ENCODE results near the gene UBASH3A.

The UBASH3A gene

GRCh38 chr21:42413500-42413899, 9.8 kb downstream of the UBASH3A start:
- TF ChIP-seq, protein P1, sequence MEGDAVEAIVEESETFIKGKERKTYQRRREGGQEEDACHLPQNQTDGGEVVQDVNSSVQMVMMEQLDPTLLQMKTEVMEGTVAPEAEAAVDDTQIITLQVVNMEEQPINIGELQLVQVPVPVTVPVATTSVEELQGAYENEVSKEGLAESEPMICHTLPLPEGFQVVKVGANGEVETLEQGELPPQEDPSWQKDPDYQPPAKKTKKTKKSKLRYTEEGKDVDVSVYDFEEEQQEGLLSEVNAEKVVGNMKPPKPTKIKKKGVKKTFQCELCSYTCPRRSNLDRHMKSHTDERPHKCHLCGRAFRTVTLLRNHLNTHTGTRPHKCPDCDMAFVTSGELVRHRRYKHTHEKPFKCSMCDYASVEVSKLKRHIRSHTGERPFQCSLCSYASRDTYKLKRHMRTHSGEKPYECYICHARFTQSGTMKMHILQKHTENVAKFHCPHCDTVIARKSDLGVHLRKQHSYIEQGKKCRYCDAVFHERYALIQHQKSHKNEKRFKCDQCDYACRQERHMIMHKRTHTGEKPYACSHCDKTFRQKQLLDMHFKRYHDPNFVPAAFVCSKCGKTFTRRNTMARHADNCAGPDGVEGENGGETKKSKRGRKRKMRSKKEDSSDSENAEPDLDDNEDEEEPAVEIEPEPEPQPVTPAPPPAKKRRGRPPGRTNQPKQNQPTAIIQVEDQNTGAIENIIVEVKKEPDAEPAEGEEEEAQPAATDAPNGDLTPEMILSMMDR (IDR thresholded peaks at IDR 0.05), result no peak

- TF ChIP-seq, protein P1 (IDR thresholded peaks at IDR 0.05), result no peak
Measured at GRCh38 chr21:42414066-42414465, 10.4 kb downstream of the UBASH3A start.

GRCh38 chr21:42414553-42414927, 10.8 kb downstream of the UBASH3A start:
- TF ChIP-seq, protein P1 (IDR thresholded peaks at IDR 0.05), result no peak

DNA sequence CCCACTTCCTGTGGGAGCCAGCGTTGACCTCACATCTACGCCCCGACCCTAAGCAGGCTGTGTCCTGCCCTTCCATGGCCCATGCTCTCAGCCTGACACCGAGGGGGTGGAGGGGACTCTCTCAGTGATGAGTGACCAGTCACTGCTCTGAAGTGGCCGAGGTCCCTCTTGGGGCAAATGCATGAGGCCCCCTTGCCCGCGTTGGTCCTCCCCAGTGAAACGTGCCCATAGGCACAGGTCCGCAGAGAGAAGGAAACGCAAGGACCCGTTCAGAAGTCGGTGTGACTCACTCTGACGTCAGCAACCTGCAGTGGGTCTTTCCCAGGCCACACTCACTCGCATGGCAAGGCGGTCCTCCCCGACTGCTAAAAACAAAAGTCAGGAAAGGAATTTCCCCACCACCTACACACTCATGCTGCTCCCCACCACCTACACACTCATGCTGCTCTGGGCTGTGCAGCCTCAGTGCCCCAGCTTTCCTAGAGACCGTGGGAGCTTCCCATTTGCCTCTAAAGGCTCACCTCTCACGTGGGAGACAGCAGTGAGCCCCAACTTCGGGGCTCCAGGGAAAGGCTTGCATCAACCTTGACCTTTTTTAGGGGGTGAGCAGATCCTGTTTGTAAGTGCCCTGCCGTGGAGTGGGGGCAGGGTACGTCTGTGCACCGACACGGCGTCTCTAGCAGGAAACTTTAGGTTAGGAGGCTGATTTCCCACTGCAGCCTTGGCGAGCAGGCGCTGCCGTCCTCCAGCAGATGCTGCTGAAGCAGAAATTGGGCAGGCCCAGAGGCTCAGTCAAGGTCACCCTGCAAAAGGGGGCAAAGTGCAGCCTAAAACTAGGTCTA, 11.4 kb downstream of the UBASH3A start:
- TF ChIP-seq, protein P1 (IDR thresholded peaks at IDR 0.05), result no peak

- TF ChIP-seq, protein P1 (IDR thresholded peaks at IDR 0.05), result no peak
Measured at GRCh38 chr21:42417533-42417932, 13.8 kb downstream of the UBASH3A start.

DNA sequence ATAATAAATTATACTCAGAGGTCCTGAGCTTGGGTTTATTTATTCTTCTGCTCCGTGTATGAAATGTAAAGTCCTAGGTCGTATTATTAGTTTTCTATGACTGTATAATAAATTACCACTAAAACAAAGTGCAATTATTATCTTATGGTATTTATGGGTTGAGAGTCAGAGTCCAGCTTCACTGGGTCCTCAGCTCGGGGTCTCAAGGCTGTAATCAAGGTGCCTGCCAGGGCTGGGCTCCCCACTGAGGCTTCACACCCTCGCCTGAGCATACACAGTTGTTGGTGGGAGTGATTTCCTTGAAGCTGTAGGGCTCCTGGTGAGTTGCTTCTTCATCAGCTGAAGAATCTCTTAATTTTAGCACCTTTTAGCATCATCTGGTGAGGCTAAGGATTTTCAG, 15.2 kb downstream of the UBASH3A start:
- TF ChIP-seq, protein P1 (IDR thresholded peaks at IDR 0.05), result no peak

GRCh38 chr21:42419845-42420244, 16.1 kb downstream of the UBASH3A start:
- TF ChIP-seq, protein P1 (IDR thresholded peaks at IDR 0.05), result no peak
